GM23338 (cell line): Measurements from ENCODE around the gene CORO2A.

Experiments
- EZH2 ChIP-seq: fragments of 200-600 bp; sonication (generic); IDR thresholded peaks from one replicate; pipeline ENCODE4 v1.8.0; 2017; ENCODE audit warnings: antibody characterized with exemption, mild to moderate bottlenecking, low read depth; ENCODE audit not compliant: unreplicated experiment
- POLR2AphosphoS5 ChIP-seq: IDR thresholded peaks from 2 replicates; pipeline ENCODE4 v1.6.1; 2016; ENCODE audit warnings: antibody characterized with exemption, low read depth
- TF ChIP-seq, protein P1 (sequence below), 2 experiments: fragments of 200-600 bp in 1 of 2; sonication (generic) in 1 of 2; conservative IDR thresholded peaks; 2 replicates each; pipeline versions ENCODE4 v1.5.1 to v1.6.1; 2016 to 2017; ENCODE audit warnings: antibody characterized with exemption in 2 of 2, low read depth in 2 of 2, mild to moderate bottlenecking in 2 of 2, moderate library complexity in 1 of 2

DNA sequence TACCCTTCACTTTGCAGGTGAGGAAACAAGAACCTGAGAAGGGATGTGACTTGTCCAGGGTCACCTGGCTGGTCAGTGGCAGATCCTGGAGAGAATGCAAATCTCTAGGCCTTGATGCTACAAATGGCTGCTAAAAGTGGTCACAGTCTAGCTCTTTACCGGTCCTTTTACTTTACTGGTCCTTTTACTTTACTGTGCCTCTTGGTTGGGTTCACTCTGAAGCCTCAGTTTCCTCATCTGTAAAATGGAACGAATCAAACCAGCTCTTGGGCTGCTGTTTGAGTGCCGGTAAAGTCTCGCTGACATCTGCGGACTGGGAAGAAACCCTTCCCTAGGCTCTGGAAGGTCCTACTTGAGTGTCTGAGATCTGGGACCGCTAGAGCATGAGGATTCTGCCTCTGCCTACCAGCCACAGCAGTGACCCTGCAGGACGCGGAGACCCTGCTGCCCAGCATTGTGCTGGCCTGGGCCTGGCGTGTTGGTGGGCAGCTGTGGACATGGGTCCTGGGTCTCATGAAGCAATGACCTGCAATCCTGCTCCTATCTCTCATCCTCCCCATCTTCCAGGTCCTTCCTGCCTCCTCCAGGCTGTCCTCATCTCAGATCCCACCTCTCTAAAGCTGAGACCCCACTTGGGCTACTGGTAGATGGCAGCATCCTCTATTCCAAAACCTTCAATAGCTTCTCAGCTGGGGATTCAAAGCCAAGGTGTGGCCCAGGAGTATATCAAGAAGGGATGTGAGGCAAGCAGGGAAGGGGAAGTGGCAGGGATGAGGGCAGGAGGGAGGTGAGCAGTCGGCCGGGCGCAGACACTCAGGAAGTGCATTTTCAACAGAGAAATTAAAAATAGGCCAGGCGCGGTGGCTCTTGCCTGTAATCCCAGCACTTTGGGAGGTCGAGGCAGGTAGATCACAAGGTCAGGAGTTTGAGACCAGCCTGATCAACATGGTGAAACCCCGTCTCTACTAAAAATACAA lies 13.3 kb downstream of the CORO2A start:
- TF ChIP-seq EZH2 = no peak
- TF ChIP-seq, protein P1, sequence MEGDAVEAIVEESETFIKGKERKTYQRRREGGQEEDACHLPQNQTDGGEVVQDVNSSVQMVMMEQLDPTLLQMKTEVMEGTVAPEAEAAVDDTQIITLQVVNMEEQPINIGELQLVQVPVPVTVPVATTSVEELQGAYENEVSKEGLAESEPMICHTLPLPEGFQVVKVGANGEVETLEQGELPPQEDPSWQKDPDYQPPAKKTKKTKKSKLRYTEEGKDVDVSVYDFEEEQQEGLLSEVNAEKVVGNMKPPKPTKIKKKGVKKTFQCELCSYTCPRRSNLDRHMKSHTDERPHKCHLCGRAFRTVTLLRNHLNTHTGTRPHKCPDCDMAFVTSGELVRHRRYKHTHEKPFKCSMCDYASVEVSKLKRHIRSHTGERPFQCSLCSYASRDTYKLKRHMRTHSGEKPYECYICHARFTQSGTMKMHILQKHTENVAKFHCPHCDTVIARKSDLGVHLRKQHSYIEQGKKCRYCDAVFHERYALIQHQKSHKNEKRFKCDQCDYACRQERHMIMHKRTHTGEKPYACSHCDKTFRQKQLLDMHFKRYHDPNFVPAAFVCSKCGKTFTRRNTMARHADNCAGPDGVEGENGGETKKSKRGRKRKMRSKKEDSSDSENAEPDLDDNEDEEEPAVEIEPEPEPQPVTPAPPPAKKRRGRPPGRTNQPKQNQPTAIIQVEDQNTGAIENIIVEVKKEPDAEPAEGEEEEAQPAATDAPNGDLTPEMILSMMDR (conservative IDR thresholded peaks at IDR 0.05; ENCODE audit: low read depth in 2 of 2) = no peak
- no peak for TF ChIP-seq POLR2AphosphoS5
